Measurements from ENCODE around the gene RNF151.
A peak's percentile ranks its signal among the peaks of the same experiment; 100 is the strongest.

The RNF151 gene

GRCh38 chr16:1940273-1941161 is 26.1 kb upstream of the RNF151 start:
- Histone ChIP-seq H3K36me3 (ENCODE audit: insufficient read depth, low read length) (peaks cover 21% of the 10 kb centered on the region), H3K4me1 (ENCODE audit: insufficient read depth, low read length) (0 out of 2 replicates have a peak, but pooled peaks cover 5% of the 10 kb centered on the region), H3K27me3 (ENCODE audit: insufficient read depth, low read length) (peaks cover 5% of the 10 kb centered on the region; the same call in 1 of the 2 replicates), H3K9me3 (ENCODE audit: insufficient read depth, low read depth, low read length) (no peaks in the 10 kb centered on the region), H3K4me3 (ENCODE audit: low read length) (no peak overlapping the region), H3K9ac (ENCODE audit: low read depth, low read length) (no peak overlapping the region), H3K27ac (ENCODE audit: low read depth, low read length) (no peak overlapping the region)
- WGBS, result 96% methylated on average over 23 of the region's 23 CpGs

- Histone ChIP-seq H3K9ac (ENCODE audit: low read depth, low read length) (no peak overlapping the region), H3K4me1 (ENCODE audit: insufficient read depth, low read length) (0 out of 2 replicates have a peak, but pooled peaks cover 5% of the 10 kb centered on the region)
Observed at GRCh38 chr16:1941162-1942046, 25.3 kb upstream of the RNF151 start.

GRCh38 chr16:1942047-1942809 is 24.4 kb upstream of the RNF151 start:
- Histone ChIP-seq H3K9me3 (ENCODE audit: insufficient read depth, low read depth, low read length) (no peaks in the 10 kb centered on the region), H3K36me3 (ENCODE audit: insufficient read depth, low read length) (peaks cover 21% of the 10 kb centered on the region), H3K4me3 (ENCODE audit: low read length) (peak overlapping the region; percentile 71), H3K27ac (ENCODE audit: low read depth, low read length) (no peak overlapping the region), H3K27me3 (ENCODE audit: insufficient read depth, low read length) (peaks cover 5% of the 10 kb centered on the region; the same call in 1 of the 2 replicates), H3K9ac (ENCODE audit: low read depth, low read length) (peak overlapping the region; percentile 37), H3K4me1 (ENCODE audit: insufficient read depth, low read length) (0 out of 2 replicates have a peak, but pooled peaks cover 5% of the 10 kb centered on the region)
- 34% methylated on average over 14 of the region's 17 CpGs for WGBS

More at GRCh38 chr16:1941162-1942046, 25.3 kb upstream of the RNF151 start:
- Histone ChIP-seq H3K27ac (ENCODE audit: low read depth, low read length) (no peak overlapping the region), H3K4me3 (ENCODE audit: low read length) (peak overlapping the region; percentile 71; the same call in 1 of the 2 replicates), H3K9me3 (ENCODE audit: insufficient read depth, low read depth, low read length) (no peaks in the 10 kb centered on the region), H3K36me3 (ENCODE audit: insufficient read depth, low read length) (peaks cover 21% of the 10 kb centered on the region), H3K27me3 (ENCODE audit: insufficient read depth, low read length) (peaks cover 5% of the 10 kb centered on the region; the same call in 1 of the 2 replicates)
- 84% methylated on average over 30 of the region's 30 CpGs for WGBS

- WGBS, result 5% methylated on average over 77 of the region's 77 CpGs
- Histone ChIP-seq H3K4me1 (ENCODE audit: insufficient read depth, low read length) (0 out of 2 replicates have a peak, but pooled peaks cover 5% of the 10 kb centered on the region), H3K9ac (ENCODE audit: low read depth, low read length) (peak within 1 kb of the TSS; percentile 37), H3K27me3 (ENCODE audit: insufficient read depth, low read length) (peaks cover 5% of the 10 kb centered on the region; the same call in 1 of the 2 replicates), H3K36me3 (ENCODE audit: insufficient read depth, low read length) (peaks cover 20% of the 10 kb centered on the region), H3K27ac (ENCODE audit: low read depth, low read length) (no peak within 1 kb of the TSS), H3K9me3 (ENCODE audit: insufficient read depth, low read depth, low read length) (no peaks in the 10 kb centered on the region), H3K4me3 (ENCODE audit: low read length) (peak within 1 kb of the TSS; percentile 71)
Observed at GRCh38 chr16:1942810-1943726, 23.6 kb upstream of the RNF151 start, which contains the start of gene MSRB1. Gene MSRB1 (minus strand): TSS chr16:1943199. CDS start chr16:1943156, 43 bp downstream.

GRCh38 chr16:1944612-1945199 is 21.9 kb upstream of the RNF151 start:
- Histone ChIP-seq H3K9ac (ENCODE audit: low read depth, low read length) (no peak overlapping the region), H3K27ac (ENCODE audit: low read depth, low read length) (no peak overlapping the region), H3K4me3 (ENCODE audit: low read length) (no peak overlapping the region), H3K36me3 (ENCODE audit: insufficient read depth, low read length) (peaks cover 8% of the 10 kb centered on the region), H3K9me3 (ENCODE audit: insufficient read depth, low read depth, low read length) (no peaks in the 10 kb centered on the region), H3K4me1 (ENCODE audit: insufficient read depth, low read length) (0 out of 2 replicates have a peak, but pooled peaks cover 5% of the 10 kb centered on the region), H3K27me3 (ENCODE audit: insufficient read depth, low read length) (peaks cover 5% of the 10 kb centered on the region; the same call in 1 of the 2 replicates)
- WGBS, result 87% methylated on average over 20 of the region's 21 CpGs

GRCh38 chr16:1945559-1946391 is 20.9 kb upstream of the RNF151 start:
- Histone ChIP-seq H3K27ac (ENCODE audit: low read depth, low read length) (no peak overlapping the region), H3K9me3 (ENCODE audit: insufficient read depth, low read depth, low read length) (no peaks in the 10 kb centered on the region), H3K4me3 (ENCODE audit: low read length) (no peak overlapping the region), H3K36me3 (ENCODE audit: insufficient read depth, low read length) (peaks cover 2% of the 10 kb centered on the region), H3K4me1 (ENCODE audit: insufficient read depth, low read length) (0 out of 2 replicates have a peak, but pooled peaks cover 5% of the 10 kb centered on the region), H3K9ac (ENCODE audit: low read depth, low read length) (no peak overlapping the region), H3K27me3 (ENCODE audit: insufficient read depth, low read length) (peaks cover 5% of the 10 kb centered on the region; the same call in 1 of the 2 replicates)
- 91% methylated on average over 19 of the region's 19 CpGs for WGBS

GRCh38 chr16:1946495-1947368 is 19.9 kb upstream of the RNF151 start:
- Histone ChIP-seq H3K9me3 (ENCODE audit: insufficient read depth, low read depth, low read length) (no peaks in the 10 kb centered on the region), H3K9ac (ENCODE audit: low read depth, low read length) (no peak overlapping the region), H3K27ac (ENCODE audit: low read depth, low read length) (no peak overlapping the region), H3K36me3 (ENCODE audit: insufficient read depth, low read length) (no peaks in the 10 kb centered on the region), H3K4me3 (ENCODE audit: low read length) (no peak overlapping the region), H3K4me1 (ENCODE audit: insufficient read depth, low read length) (0 out of 2 replicates have a peak, but pooled peaks cover 5% of the 10 kb centered on the region), H3K27me3 (ENCODE audit: insufficient read depth, low read length) (peaks cover 5% of the 10 kb centered on the region; the same call in 1 of the 2 replicates)
- 92% methylated on average over 38 of the region's 38 CpGs for WGBS

- Histone ChIP-seq H3K4me3 (ENCODE audit: low read length) (no peak overlapping the region), H3K27me3 (ENCODE audit: insufficient read depth, low read length) (peaks cover 2% of the 10 kb centered on the region; the same call in 1 of the 2 replicates), H3K9me3 (ENCODE audit: insufficient read depth, low read depth, low read length) (no peaks in the 10 kb centered on the region), H3K4me1 (ENCODE audit: insufficient read depth, low read length) (no peaks in the 10 kb centered on the region), H3K9ac (ENCODE audit: low read depth, low read length) (no peak overlapping the region), H3K36me3 (ENCODE audit: insufficient read depth, low read length) (no peaks in the 10 kb centered on the region), H3K27ac (ENCODE audit: low read depth, low read length) (no peak overlapping the region)
- WGBS, result 95% methylated on average over 9 of the region's 9 CpGs
Observed at GRCh38 chr16:1947369-1947670, 19.3 kb upstream of the RNF151 start.
